Peyer's patch (tissue), 4 donors: Measurements from ENCODE around the gene GOLT1A.

Experiments used
- POLR2A ChIP-seq, 2 donors: fragments of 450-650 bp; IDR thresholded peaks; one replicate each; pipeline ENCODE4 v1.5.1; 2017; ENCODE audit warnings: antibody characterized with exemption in 2 of 2, mild to moderate bottlenecking in 2 of 2, moderate library complexity in 2 of 2
- TF ChIP-seq, protein P1 (sequence below), 6 experiments: fragments of 450-650 bp in 4 of 6; fragments of 200-600 bp in 2 of 6; sonication (generic) in 1 of 6; IDR thresholded peaks; one replicate each; pipeline ENCODE4 v1.5.1; 2017 to 2019; ENCODE audit warnings: antibody characterized with exemption in 6 of 6, mild to moderate bottlenecking in 3 of 6, moderate library complexity in 1 of 6

DNA sequence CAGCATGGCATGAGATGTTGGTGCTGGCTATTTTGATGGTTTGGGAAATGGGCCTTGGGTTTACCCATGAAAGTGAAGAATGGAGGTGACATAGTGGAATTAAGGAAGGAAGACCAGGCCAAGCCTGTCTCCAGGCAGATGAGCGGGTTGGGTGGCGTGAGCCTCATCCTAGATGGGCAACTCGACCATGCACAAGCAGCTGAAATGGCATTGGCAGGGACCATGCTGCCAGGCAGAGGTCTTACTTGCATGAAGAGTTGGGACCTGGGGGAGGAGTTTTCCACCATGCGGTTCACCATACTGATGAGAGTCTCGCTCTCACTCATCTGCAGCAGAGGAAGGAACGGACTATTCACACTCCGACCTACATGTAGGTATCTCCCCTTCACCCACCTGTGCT, 37.5 kb upstream of the GOLT1A start:
- TF ChIP-seq, protein P1, sequence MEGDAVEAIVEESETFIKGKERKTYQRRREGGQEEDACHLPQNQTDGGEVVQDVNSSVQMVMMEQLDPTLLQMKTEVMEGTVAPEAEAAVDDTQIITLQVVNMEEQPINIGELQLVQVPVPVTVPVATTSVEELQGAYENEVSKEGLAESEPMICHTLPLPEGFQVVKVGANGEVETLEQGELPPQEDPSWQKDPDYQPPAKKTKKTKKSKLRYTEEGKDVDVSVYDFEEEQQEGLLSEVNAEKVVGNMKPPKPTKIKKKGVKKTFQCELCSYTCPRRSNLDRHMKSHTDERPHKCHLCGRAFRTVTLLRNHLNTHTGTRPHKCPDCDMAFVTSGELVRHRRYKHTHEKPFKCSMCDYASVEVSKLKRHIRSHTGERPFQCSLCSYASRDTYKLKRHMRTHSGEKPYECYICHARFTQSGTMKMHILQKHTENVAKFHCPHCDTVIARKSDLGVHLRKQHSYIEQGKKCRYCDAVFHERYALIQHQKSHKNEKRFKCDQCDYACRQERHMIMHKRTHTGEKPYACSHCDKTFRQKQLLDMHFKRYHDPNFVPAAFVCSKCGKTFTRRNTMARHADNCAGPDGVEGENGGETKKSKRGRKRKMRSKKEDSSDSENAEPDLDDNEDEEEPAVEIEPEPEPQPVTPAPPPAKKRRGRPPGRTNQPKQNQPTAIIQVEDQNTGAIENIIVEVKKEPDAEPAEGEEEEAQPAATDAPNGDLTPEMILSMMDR (IDR thresholded peaks at IDR 0.05) = no peak
- TF ChIP-seq POLR2A (IDR thresholded peaks at IDR 0.05) = no peak
